ENCODE measurements around the gene ATG9B.

- TF ChIP-seq POLR2A (IDR thresholded peaks at IDR 0.05; ENCODE audit: low read depth, low read length), result no peak
- TF ChIP-seq POLR2AphosphoS5 (IDR thresholded peaks at IDR 0.05; ENCODE audit: low read depth, low read length), result no peak
These were observed 16.5 kb upstream of the ATG9B start for GRCh38 chr7:151040616-151041375.
